GM13976 (cell line): ENCODE results near the gene CWC27.

Experiments
- DNase-seq: peaks from one replicate; pipeline ENCODE4 v3.0.0; 2012; ENCODE audit warnings: low spot score
- in situ Hi-C: fragments of 300-500 bp; cut with MboI; formaldehyde crosslinking; loops from one replicate; pipeline ENCODE4 v1.12.0; 2022; ENCODE audit warnings: low sequenced_read_pairs, mixed read lengths, inconsistent platforms; ENCODE audit not compliant: unreplicated experiment
- TF ChIP-seq, protein P1 (sequence below): IDR thresholded peaks from 2 replicates; pipeline ENCODE4 v1.5.1; 2012; ENCODE audit warnings: borderline replicate concordance, mild to moderate bottlenecking; ENCODE audit not compliant: insufficient read depth; ENCODE audit errors: extremely low read depth, missing control alignments, control extremely low read depth

CWC27 gene

DNA sequence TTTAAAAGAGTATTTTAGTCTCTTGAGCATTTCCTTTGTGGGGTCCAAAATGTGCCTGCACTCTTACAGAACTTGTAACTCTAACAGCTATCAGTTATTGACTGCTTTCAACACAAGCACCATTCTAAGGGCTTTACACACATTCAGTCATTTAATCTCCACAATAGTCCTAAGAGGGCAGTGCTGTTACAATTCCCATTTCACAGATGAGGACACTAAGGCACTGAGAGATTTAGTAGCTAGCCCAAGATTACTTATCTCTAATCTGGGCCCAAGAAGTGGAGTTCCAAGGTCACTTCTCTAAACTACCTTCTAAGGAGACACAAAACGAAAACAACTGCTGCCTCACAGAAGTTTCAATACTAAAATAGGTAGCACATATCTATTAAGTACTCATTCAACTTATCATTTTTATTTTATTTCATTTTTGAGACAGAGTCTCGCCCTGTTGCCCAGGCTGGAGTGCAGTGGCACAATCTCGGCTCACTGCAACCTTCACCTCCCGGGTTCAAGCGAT, 275.2 kb downstream of the CWC27 start:
- DNase-seq: no peak
- in situ Hi-C loops: no loop called here
- TF ChIP-seq, protein P1, sequence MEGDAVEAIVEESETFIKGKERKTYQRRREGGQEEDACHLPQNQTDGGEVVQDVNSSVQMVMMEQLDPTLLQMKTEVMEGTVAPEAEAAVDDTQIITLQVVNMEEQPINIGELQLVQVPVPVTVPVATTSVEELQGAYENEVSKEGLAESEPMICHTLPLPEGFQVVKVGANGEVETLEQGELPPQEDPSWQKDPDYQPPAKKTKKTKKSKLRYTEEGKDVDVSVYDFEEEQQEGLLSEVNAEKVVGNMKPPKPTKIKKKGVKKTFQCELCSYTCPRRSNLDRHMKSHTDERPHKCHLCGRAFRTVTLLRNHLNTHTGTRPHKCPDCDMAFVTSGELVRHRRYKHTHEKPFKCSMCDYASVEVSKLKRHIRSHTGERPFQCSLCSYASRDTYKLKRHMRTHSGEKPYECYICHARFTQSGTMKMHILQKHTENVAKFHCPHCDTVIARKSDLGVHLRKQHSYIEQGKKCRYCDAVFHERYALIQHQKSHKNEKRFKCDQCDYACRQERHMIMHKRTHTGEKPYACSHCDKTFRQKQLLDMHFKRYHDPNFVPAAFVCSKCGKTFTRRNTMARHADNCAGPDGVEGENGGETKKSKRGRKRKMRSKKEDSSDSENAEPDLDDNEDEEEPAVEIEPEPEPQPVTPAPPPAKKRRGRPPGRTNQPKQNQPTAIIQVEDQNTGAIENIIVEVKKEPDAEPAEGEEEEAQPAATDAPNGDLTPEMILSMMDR: no peak

DNA sequence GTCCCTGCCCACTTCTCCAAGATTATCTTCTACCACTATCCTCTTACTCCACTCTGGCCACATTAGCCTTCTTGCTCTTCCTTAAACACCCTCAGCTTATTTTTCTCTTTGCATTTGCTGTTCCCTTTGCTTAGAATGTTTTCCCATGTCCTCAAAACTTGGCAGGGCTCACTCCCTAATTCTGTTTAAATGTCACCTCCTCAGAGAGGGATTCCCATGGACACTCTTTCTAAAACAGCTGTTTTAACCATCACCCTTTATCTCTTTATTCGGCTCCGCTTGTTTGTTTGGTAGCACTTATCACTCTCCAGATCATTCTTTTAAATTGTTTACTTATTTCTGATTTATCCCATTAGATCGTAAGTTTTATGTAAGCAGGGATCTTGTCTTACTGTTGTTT, 278.5 kb downstream of the CWC27 start:
- TF ChIP-seq, protein P1: no peak
- in situ Hi-C loops: no loop called here
- DNase-seq: no peak

GRCh38 chr5:65047948-65048690, 279.4 kb downstream of the CWC27 start:
- TF ChIP-seq, protein P1: no peak
- in situ Hi-C loops: no loop called here
- DNase-seq: no peak

- in situ Hi-C loops: no loop called here
- TF ChIP-seq, protein P1: no peak
- no peak for DNase-seq
Measured at GRCh38 chr5:65050140-65050539, 281.4 kb downstream of the CWC27 start.

DNA sequence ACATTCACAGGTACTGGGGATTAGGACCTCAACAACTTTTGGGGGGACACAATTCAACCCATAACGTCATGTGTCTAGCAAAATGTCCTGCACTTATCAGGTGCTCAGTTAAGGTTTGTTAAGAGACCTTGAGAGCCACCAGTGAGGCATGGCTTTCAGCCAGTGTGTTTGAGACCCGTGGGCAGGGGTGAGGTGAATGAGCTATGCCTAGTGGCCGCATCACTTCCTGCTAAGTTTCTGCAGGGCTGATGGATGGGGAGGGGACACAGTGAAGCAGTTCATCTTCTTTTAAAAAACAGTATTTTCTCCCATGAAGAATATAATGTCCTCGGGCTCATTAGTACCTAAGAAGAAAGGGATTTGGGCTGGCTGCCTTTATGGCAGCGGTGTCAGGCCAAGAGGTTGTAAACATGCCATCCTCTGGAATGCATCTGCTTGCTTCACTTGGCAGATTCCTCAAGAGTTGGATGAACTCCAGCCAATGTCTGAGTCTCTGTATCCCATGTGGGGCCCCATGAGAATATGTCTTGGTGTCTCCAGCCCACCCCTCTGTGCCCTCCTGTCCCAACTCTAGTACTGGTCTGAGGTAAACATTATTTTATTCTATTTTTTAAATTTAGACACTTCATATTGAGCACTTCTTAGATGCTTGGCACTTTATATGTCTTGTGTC, 282.2 kb downstream of the CWC27 start:
- in situ Hi-C loops: no loop called here
- TF ChIP-seq, protein P1: no peak
- no peak for DNase-seq

DNA sequence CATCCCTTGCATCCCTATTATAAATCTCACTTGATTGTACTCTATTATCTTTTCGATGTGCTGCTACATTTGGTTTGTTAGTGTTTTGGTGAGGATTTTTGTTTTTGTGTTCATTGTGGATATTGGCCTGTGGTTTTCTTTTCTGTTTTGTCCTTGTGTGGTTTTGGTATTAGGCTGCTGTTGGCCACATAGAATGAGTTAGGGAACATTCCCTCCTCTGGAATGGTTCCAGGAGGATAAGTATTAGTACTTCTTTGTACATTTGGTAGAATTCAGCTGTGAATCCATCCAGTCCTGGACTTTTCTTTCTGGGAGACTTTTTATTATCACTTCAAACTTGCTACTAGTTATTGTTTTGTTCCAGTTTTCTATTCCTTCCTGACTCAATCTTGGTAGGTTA, 287.2 kb downstream of the CWC27 start:
- in situ Hi-C loops: no loop called here
- TF ChIP-seq, protein P1: no peak
- DNase-seq: no peak
